Endothelial cell of umbilical vein (primary cell): ENCODE results near the gene GABPB1.

Experiments used
- CTCF ChIP-seq, 2 donors: IDR thresholded peaks; 1 replicate in 1 of 2; 2 replicates in 1 of 2; pipeline ENCODE4 v1.5.1; 2011; ENCODE audit warnings: low read length in 2 of 2, mild to moderate bottlenecking in 2 of 2, moderate library complexity in 2 of 2, control low read depth in 1 of 2, inconsistent platforms in 1 of 2, low read depth in 1 of 2; ENCODE audit not compliant: insufficient read depth in 1 of 2; ENCODE audit errors: extremely low read depth in 1 of 2
- POLR2A ChIP-seq: IDR thresholded peaks from 2 replicates; pipeline ENCODE4 v1.6.1; 2012; ENCODE audit warnings: low read depth, mild to moderate bottlenecking, control low read depth, low read length
- POLR2AphosphoS5 ChIP-seq: IDR thresholded peaks from 2 replicates; pipeline ENCODE4 v1.6.1; 2012; ENCODE audit warnings: low read depth, mild to moderate bottlenecking, control low read depth, low read length, moderate library complexity; ENCODE audit not compliant: insufficient read depth

GRCh38 chr15:50231761-50232160, 123.2 kb downstream of the GABPB1 start:
- TF ChIP-seq CTCF (IDR thresholded peaks at IDR 0.05; ENCODE audit: extremely low read depth in 1 of 2, insufficient read depth in 1 of 2, low read depth in 1 of 2, low read length in 2 of 2), result no peak
- TF ChIP-seq POLR2AphosphoS5, result no peak
- TF ChIP-seq POLR2A, result no peak
